PC-3 (cell line): Measurements from ENCODE around the gene A3GALT2.

ENCODE experiments used
- EZH2 ChIP-seq: fragments of 300-600 bp; sonication (generic); IDR thresholded peaks from one replicate; pipeline ENCODE4 v1.6.1; 2017; ENCODE audit warnings: antibody characterized with exemption, mild to moderate bottlenecking, low read length; ENCODE audit not compliant: unreplicated experiment
- EZH2phosphoT487 ChIP-seq: fragments of 300-600 bp; sonication (generic); IDR thresholded peaks from 2 replicates; pipeline ENCODE4 v1.6.1; 2018; ENCODE audit warnings: mild to moderate bottlenecking, antibody characterized with exemption, low read length, borderline replicate concordance
- TF ChIP-seq, protein P1 (sequence below): fragments of 300-600 bp; sonication (generic); conservative IDR thresholded peaks from 2 replicates; pipeline ENCODE4 v1.5.1; 2017; ENCODE audit warnings: antibody characterized with exemption, low read depth, mild to moderate bottlenecking, low read length

DNA sequence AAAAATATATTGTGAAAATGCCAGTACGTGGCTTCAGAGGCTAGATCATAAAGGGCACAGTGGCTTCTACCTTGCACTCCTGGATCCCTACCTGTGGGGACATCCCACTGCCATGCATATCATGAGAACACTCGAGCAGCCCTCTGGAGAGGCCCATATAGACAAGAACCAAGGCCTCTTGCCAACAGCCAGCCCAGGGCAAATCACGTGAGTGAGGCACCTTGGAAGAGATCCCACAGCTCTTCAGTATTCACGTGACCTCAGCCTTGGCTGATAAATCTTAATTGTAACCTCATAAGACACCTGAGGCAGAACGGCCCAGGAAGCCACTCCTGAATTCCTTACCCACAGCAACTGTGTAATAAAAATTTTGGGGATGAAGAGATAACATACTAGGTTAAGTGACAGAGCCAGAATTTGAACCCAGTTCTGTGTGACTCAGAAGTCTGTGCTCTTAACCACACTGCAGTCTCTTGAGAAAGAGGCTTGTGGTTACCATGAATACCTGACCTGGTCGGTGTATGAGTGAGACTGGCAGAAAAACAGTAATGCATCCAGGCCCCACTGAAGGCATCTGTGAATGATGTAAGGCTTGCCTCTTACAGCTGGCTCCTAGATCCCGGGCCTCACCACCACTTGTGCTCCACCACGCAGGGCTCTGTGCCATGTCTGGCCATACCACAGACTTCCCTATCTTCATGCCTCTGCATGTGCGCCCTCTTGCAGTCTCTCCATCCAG, 6.9 kb upstream of the A3GALT2 start:
- TF ChIP-seq, protein P1, sequence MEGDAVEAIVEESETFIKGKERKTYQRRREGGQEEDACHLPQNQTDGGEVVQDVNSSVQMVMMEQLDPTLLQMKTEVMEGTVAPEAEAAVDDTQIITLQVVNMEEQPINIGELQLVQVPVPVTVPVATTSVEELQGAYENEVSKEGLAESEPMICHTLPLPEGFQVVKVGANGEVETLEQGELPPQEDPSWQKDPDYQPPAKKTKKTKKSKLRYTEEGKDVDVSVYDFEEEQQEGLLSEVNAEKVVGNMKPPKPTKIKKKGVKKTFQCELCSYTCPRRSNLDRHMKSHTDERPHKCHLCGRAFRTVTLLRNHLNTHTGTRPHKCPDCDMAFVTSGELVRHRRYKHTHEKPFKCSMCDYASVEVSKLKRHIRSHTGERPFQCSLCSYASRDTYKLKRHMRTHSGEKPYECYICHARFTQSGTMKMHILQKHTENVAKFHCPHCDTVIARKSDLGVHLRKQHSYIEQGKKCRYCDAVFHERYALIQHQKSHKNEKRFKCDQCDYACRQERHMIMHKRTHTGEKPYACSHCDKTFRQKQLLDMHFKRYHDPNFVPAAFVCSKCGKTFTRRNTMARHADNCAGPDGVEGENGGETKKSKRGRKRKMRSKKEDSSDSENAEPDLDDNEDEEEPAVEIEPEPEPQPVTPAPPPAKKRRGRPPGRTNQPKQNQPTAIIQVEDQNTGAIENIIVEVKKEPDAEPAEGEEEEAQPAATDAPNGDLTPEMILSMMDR = no peak
- TF ChIP-seq EZH2 (no peak), EZH2phosphoT487 (no peak)
